ENCODE results near the gene EFCAB11.
"Not testable (repeated sequence)": the region's sequence is repeated elsewhere in the genome, so short reads cannot be mapped to it uniquely, and the experiment has no call there.

The EFCAB11 gene

DNA sequence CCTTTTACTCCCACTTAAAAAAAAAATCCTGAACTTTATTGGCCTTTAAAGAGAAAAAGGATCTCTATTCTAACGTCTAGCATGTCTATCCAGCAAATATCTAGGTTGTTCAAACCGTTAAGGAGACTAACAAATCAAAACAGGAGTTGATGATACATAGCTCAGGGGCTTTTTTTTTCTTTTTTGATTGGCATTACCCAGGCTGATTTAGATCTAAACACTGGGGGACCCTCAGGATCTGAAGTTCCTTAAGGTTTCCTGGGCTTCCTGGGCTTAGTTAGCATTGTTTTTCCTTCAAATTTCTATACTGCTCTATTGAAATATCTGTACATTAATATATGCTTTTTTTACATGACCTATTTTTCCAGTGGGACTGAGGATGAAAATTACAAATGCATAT lies 42.3 kb downstream of the EFCAB11 start:
- no peak for DNase-seq (ENCODE audit: low read depth in 4 of 4, low spot score in 1 of 4)

GRCh38 chr14:89911010-89911919 lies 43.3 kb downstream of the EFCAB11 start:
- no peak for DNase-seq (ENCODE audit: low read depth in 4 of 4, low spot score in 1 of 4)

DNA sequence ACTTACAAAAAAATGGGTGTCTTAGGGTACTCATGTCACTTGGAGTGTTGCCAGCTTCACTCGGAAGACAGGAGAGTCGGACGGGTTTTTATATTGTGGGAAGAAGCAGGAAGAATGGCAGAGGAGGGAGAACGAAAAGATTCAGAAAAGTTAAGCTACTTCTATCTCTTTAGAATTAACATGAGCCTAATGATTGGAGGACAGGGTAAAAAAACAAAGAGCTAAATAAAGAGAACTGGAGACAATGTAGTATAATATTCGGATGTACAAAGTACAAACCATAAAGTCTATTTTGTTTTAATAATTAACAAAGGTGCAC lies 43.9 kb downstream of the EFCAB11 start:
- DNase-seq (ENCODE audit: low read depth in 4 of 4, low spot score in 1 of 4), result no peak

GRCh38 chr14:89909586-89909985 lies 44.9 kb downstream of the EFCAB11 start:
- DNase-seq (ENCODE audit: low read depth in 4 of 4, low spot score in 1 of 4), result no peak

- DNase-seq (ENCODE audit: low read depth in 4 of 4, low spot score in 1 of 4), result no peak
Observed at GRCh38 chr14:89908712-89909450, 45.6 kb downstream of the EFCAB11 start.

DNA sequence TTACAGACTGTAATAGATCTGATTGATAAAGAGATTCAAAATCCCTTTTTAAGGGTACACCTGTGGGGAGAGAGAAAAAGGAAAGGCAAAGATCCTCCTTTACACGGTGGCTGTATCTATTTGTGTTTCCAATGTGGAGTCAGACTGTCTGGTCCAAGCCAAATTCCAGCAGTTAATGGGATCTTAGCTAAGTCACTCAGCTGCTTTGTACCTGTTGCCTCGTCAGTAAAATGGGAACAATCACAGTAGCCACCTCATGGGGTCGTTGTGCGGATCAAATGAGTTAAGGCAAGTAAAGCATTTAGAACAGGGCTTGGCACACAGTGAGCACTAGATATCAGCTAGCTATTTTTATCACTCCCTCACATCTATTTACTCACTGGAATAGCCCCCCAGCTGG lies 46.9 kb downstream of the EFCAB11 start:
- no peak for DNase-seq (ENCODE audit: low read depth in 4 of 4, low spot score in 1 of 4)

DNA sequence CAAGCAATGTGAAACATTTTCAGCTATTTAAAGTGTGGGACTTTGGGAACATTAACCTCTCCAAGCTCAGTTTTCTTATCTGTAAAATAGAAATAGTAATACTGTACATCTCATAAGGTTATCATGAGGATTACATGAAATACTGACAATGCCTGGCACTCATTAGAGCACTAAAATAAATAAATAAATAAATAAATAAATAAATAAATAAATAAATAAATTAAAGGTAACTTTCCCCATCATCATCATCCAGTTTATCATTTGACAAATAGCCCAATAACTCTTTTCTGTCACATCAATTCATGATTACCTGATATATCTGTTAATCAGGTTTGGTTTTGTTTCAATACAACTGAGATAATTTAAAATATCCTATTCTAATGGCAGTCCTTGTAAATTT lies 48.5 kb downstream of the EFCAB11 start:
- DNase-seq (ENCODE audit: low read depth in 4 of 4, low spot score in 1 of 4), result no peak

DNA sequence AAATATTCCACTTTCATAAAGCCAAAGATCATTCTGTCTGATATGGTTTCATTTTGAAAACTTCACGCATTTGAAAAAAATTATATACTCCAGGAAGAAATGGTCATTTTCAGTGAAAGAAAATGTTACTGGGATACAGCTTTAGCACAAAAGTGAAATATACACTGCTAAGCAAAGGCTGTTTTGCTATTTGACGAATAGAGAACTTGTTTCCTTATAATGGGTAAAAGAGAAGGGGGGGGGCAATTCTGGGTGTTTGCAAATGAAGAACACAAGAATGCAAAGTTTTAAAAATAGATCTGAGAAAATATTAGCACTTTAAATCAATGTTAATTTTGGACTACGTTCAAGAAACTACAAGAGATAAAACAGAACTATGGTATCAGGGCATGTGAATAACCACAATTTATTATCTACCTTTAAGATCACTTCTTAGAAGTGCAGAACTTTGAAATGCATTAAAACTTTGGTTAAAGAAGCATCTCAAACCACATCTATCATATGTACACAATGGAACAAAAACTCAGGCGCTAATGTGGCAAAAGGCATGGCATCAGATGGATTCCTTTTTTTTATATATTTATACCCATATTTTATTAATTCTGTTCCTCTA lies 51.1 kb downstream of the EFCAB11 start:
- no peak for DNase-seq (ENCODE audit: low read depth in 4 of 4, low spot score in 1 of 4)

DNA sequence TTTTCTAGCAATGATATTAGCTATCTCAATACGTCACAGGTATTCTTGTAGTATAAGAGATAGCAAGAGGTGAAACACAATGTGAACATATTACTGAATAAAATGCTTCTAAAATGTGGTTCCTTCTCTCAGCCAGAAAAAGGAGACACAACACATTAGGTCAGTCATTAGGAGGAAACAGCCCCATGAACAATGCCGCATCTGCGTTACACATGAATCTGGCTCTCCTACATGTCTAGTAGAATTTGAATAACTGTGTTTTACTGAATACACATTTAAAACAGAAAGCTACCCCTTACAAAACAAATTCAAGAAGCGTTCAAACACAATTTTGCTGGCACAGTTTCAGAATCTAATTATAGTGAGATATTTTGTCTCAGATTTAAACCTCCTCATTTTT lies 51.6 kb downstream of the EFCAB11 start:
- DNase-seq (ENCODE audit: low read depth in 4 of 4, low spot score in 1 of 4), result no peak

DNA sequence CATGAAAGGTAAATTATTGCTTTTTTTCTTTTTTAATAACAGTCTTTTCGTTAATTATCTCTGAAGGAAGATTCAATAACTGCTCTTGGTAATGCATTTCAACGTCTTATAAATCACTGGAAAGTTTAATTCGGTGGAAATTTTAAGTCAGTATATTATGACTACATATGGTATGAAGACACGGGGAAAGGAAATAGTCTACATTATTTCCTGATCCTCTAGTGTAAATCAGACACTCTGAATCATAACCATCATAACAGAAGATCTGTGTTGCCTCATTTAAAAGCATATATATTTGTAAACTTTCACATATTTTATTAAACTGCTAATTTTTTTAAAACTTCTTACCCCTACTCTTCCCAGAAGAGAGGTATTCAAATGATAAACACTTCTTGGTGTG lies 53.7 kb downstream of the EFCAB11 start:
- DNase-seq (ENCODE audit: low read depth in 4 of 4, low spot score in 1 of 4), result no peak

GRCh38 chr14:89899917-89900663 lies 54.4 kb downstream of the EFCAB11 start:
- DNase-seq (ENCODE audit: low read depth in 4 of 4, low spot score in 1 of 4), result peak in 1 of 4 experiments; percentile 2

DNA sequence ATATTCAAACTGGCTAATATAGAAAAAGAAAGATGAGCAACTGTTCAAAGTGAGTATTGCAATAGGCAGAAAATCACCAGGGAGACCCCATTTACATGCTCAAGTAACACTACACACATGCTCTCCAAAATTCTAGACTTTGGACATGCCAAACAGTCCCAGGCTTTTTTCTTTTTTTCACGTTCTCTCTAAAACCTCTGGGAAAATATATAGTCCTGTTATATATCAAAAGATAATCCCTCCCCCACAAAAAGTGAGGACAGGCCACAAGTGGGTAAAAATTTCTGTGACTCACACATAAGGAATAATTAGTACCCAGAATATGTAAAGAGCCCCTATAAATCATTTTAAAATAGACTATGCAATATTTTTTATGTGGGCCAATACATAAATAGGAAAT lies 55.2 kb downstream of the EFCAB11 start:
- no peak for DNase-seq (ENCODE audit: low read depth in 4 of 4, low spot score in 1 of 4)

DNA sequence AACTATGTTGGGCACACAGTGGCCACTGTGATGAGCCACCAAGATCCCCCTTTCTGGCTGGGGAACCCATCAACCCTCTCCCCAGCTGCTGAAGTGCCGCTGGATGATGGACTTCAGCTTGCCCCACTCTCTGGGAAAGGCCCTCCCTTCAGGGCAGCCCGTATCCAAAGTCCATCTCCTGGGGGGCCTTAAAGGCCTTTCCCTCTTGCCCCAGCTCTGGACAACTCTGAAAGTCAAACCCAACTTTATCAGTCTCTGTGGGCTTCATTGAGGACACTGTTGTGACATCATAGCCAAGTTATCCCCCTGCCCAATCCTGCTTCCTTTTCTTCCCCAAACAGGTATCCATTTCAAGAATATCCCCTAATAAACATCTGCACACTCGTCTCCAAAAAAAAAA lies 61.1 kb downstream of the EFCAB11 start:
- not testable (repeated sequence) for DNase-seq (ENCODE audit: low read depth in 4 of 4, low spot score in 1 of 4)

GRCh38 chr14:89892953-89893352 lies 61.6 kb downstream of the EFCAB11 start:
- no peak for DNase-seq (ENCODE audit: low read depth in 4 of 4, low spot score in 1 of 4)

- not testable (repeated sequence) for DNase-seq (ENCODE audit: low read depth in 4 of 4, low spot score in 1 of 4)
Observed at GRCh38 chr14:89891721-89892120, 62.8 kb downstream of the EFCAB11 start.

DNA sequence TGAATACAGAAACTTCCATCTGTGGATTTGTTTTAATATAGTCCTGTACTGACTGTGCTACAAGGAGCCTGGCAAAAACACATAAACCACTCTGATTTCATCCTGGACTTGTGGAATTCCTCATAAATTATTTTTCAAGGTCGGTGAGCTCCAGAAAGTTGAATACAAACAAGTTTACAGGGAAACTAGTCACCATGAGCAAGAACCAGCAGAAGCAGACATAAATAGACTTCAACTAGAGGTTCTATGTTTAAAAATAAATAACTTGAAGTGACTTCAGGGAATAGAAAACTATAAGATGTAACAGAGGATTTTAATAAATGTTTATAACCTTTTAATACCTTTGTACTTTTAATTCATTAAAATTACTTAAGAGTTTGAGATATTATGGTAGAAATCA lies 63.5 kb downstream of the EFCAB11 start:
- DNase-seq (ENCODE audit: low read depth in 4 of 4, low spot score in 1 of 4), result no peak

- DNase-seq (ENCODE audit: low read depth in 4 of 4, low spot score in 1 of 4), result no peak
Observed at GRCh38 chr14:89890589-89890988, 63.9 kb downstream of the EFCAB11 start.

GRCh38 chr14:89889626-89890025 lies 64.9 kb downstream of the EFCAB11 start:
- no peak for DNase-seq (ENCODE audit: low read depth in 4 of 4, low spot score in 1 of 4)

GRCh38 chr14:89884761-89885160 lies 69.8 kb downstream of the EFCAB11 start:
- no peak for DNase-seq (ENCODE audit: low read depth in 4 of 4, low spot score in 1 of 4)

DNA sequence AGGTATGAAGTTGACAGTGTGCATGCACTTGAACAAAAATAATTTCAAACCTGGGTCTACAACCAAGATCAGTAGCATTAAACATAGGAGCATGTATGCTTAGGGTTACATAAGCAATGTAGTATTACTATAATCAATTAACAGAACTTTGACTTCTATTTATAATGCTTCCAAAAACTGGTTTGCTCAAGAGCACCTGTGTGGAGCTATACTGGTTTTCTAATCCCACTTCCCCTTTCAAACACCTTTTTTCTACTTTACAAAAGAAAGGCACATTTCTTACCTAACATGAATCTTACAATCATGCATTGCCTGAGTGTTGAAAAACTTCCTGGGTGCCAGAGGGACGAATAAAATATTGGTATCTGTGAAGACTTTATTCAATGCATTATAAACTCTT lies 72.7 kb downstream of the EFCAB11 start:
- no peak for DNase-seq (ENCODE audit: low read depth in 4 of 4, low spot score in 1 of 4)

- not testable (repeated sequence) for DNase-seq (ENCODE audit: low read depth in 4 of 4, low spot score in 1 of 4)
Observed at GRCh38 chr14:89874091-89874490, 80.4 kb downstream of the EFCAB11 start.

Measured in stimulated activated CD4-positive, alpha-beta T cell treated with anti-CD3 and anti-CD28 coated beads, Interleukin-1b, Interleukin-23, amount 100 ng/mL, for 24 hours (primary cell).